Measurements from ENCODE around the gene ST6GALNAC3.

ST6GALNAC3 gene

DNA sequence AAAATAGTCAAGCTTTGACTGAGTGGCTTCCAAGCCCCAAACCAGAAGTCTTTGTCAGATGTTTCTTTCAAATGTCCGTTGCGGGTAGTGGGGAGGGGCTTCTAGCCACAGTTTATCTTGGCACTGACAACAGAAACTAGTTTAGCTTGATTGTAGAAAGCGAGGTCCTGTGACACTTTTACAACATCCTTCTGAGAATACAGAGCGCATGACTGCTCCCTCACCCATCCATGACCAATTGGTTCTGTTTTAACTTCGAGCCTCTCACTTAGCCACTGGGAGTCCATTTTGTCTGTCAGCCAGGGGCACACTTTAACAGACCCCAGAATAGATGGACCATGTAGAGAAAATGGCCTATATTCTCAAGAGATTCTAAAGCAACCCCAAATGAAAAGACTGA lies 593.5 kb downstream of the ST6GALNAC3 start:
- no peak for DNase-seq

- DNase-seq: no peak
Observed at GRCh38 chr1:76669131-76669530, 594.6 kb downstream of the ST6GALNAC3 start.

GRCh38 chr1:76669624-76670315 lies 595.2 kb downstream of the ST6GALNAC3 start:
- no peak for DNase-seq

DNA sequence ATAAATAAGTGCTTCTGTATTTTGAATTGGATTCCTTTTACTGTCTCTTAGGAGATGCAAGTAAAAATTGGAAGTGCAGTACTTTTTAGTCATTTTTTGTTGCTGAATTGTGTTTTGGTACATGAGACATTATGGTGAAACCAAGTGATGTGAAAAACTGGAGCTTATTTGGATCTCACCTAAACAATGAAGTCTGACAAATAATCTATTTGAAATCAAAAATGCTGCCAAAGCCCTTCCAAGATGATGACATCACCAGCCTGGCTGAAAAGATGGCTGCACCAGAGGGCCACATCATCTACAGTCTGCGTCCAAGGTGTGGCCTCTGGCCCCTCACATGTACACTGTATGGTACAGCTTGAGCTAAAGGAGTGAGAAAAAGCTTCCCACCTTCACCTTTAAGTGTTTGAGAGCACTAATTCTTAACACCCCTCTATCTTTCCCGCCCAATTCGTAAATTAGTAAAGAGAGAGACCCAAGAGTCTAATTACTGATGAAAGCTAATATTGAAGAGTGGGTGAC lies 600.2 kb downstream of the ST6GALNAC3 start:
- DNase-seq: no peak

GRCh38 chr1:76677416-76678405 lies 603.2 kb downstream of the ST6GALNAC3 start:
- no peak for DNase-seq

DNA sequence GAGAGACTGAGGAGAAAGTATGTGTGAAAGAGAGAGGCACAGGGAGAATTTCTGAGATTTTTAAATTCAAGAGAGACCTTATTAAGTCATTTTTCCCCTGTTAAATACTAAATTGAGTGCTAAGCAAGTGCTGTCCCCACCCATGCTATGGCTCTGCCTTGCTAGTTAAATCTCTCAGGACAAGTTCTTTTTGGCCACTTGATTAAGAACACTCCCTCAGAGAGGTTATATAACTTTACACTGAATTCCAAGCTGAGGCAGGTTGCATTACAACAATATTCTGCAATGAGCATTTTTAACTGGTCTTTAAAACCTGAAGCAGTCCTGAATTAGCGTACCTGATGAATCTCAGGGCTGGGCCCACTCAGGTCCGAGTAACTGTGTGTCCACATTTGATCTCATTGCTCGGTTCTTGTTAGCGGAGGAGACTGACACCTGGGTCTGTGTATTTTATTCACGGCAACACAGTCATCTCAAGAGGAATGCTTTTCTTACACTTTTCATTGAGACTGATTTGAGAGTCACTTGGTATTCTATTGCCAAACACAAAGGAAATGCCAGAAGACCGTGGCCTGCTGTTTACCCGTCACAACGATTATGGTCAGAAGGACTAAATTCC lies 605.1 kb downstream of the ST6GALNAC3 start:
- no peak for DNase-seq

GRCh38 chr1:76680651-76681050 lies 606.1 kb downstream of the ST6GALNAC3 start:
- DNase-seq: no peak

DNA sequence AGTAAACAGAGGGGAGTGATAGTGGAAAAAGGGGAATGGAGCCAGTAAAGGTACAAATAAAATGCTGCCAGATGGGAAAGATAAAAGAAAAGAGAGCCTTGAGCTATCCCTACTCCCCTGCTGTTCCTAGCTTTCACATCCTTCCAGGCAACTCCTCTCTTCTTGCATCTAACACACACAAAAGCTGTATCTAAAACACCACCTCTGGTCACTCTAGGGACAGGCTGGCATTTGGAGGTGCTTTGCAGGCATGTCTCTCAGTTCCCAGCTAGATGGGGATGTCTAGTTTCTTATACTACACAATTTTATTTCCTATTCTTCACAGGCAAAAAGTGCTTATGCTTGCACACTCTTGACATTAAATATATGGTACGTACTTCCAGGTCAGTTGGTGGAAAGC lies 607.6 kb downstream of the ST6GALNAC3 start:
- no peak for DNase-seq

Measured in NCI-H446 (cell line).